Endothelial cell of umbilical vein (primary cell): ENCODE data around the gene JARID2. TPM values are rescaled to one million over a fixed set of nuclear protein-coding genes. Genes with fewer than 3 reads are reported as not detected.

Experiments used
- BruUV-seq: library from RNA; stranded (reverse); fragments of 400-500 nt; replicated peaks from 2 replicates; lab custom pipeline; 2021; lab: Mats Ljungman, UMichigan
- CTCF ChIA-PET: fragments of 300-600, 350-600 bp; sonication (Branson Sonifier 250); formaldehyde crosslinking; loops from one replicate; lab custom pipeline; 2021; ENCODE audit warnings: antibody characterized with exemption, inconsistent platforms; lab: Charles Lee
- POLR2A ChIA-PET: fragments of 300-600, 350-600 bp; sonication (Branson Sonifier 250); formaldehyde crosslinking; loops from one replicate; lab custom pipeline; 2021; ENCODE audit warnings: antibody characterized with exemption, inconsistent platforms; lab: Charles Lee
- DNase-seq: peaks from one replicate; pipeline ENCODE4 v3.0.0-alpha.2; 2011; ENCODE audit warnings: low read depth, low spot score
- FAIRE-seq: peaks from 2 replicates; lab custom pipeline; 2011; peaks lifted over from hg19 to GRCh38; lab: Jason Lieb, UNC
- H2AFZ ChIP-seq: 2 replicates; pipeline ENCODE4 v1.6.0; 2012; ENCODE audit warnings: low read depth, low read length, control low read depth, inconsistent platforms
- H3K27ac ChIP-seq: 2 replicates; pipeline ENCODE4 v1.5.1; 2011; ENCODE audit warnings: low read depth, mild to moderate bottlenecking, control low read depth, low read length, moderate library complexity; ENCODE audit not compliant: insufficient read depth
- H3K27me3 ChIP-seq, 2 experiments: 2 replicates each; pipeline versions ENCODE4 v1.6.0 to v1.6.1; 2011; ENCODE audit warnings: low read length in 2 of 2, mixed read lengths in 1 of 2; ENCODE audit not compliant: control insufficient read depth in 2 of 2, insufficient read depth in 2 of 2
- H3K36me3 ChIP-seq, 2 experiments: 2 replicates in 1 of 2; 3 replicates in 1 of 2; pipeline ENCODE4 v1.5.1; 2011; ENCODE audit warnings: low read length in 2 of 2, mild to moderate bottlenecking in 1 of 2, moderate library complexity in 1 of 2; ENCODE audit not compliant: control insufficient read depth in 2 of 2, insufficient read depth in 2 of 2; ENCODE audit errors: extremely low read depth in 1 of 2
- H3K4me1 ChIP-seq: 3 replicates; pipeline ENCODE4 v1.5.1; 2011; ENCODE audit warnings: mild to moderate bottlenecking, low read length; ENCODE audit not compliant: control insufficient read depth, insufficient read depth; ENCODE audit errors: extremely low read depth
- H3K4me2 ChIP-seq: 2 replicates; pipeline ENCODE4 v1.6.1; 2011; ENCODE audit warnings: low read length, control low read depth, mixed read lengths; ENCODE audit not compliant: insufficient read depth
- H3K4me3 ChIP-seq, 3 experiments: fragments of 200-600 bp in 1 of 3; sonication (generic), shearing (Covaris generic) in 1 of 3; replicated peaks in 1 of 3; 2 replicates each; pipeline ENCODE4 v1.5.1; 2011 to 2016; ENCODE audit warnings: control low read depth in 3 of 3, low read length in 3 of 3, mild to moderate bottlenecking in 2 of 3, inconsistent platforms in 1 of 3, low read depth in 1 of 3, moderate library complexity in 1 of 3; ENCODE audit not compliant: insufficient read depth in 1 of 3
- H3K79me2 ChIP-seq: 2 replicates; pipeline ENCODE4 v1.6.0; 2012; ENCODE audit warnings: low read length, inconsistent platforms; ENCODE audit not compliant: control insufficient read depth, insufficient read depth
- H3K9ac ChIP-seq: replicated peaks from 2 replicates; pipeline ENCODE3; 2011; ENCODE audit warnings: low read length, control low read depth; ENCODE audit not compliant: insufficient read depth; ENCODE audit errors: extremely low read depth
- H3K9me1 ChIP-seq: replicated peaks from 3 replicates; pipeline ENCODE4 v1.6.0; 2011; ENCODE audit warnings: mild to moderate bottlenecking, low read length; ENCODE audit not compliant: control insufficient read depth, insufficient read depth; ENCODE audit errors: extremely low read depth
- H3K9me3 ChIP-seq: replicated peaks from 2 replicates; pipeline ENCODE4 v1.5.1; 2012; ENCODE audit warnings: low read length, inconsistent platforms; ENCODE audit not compliant: control insufficient read depth, insufficient read depth
- H4K20me1 ChIP-seq: replicated peaks from 2 replicates; pipeline ENCODE3; 2011; ENCODE audit warnings: mild to moderate bottlenecking, low read length; ENCODE audit not compliant: control insufficient read depth, insufficient read depth; ENCODE audit errors: extremely low read depth
- CTCF ChIP-seq, 2 donors: IDR thresholded peaks; 1 replicate in 1 of 2; 2 replicates in 1 of 2; pipeline ENCODE4 v1.5.1; 2011; ENCODE audit warnings: low read length in 2 of 2, mild to moderate bottlenecking in 2 of 2, moderate library complexity in 2 of 2, control low read depth in 1 of 2, inconsistent platforms in 1 of 2, low read depth in 1 of 2; ENCODE audit not compliant: insufficient read depth in 1 of 2; ENCODE audit errors: extremely low read depth in 1 of 2
- EZH2 ChIP-seq: IDR thresholded peaks from 2 replicates; pipeline ENCODE4 v1.6.1; 2012; ENCODE audit warnings: borderline replicate concordance, low read depth, mild to moderate bottlenecking, moderate library complexity, low read length, inconsistent platforms; ENCODE audit not compliant: severe bottlenecking
- FOS ChIP-seq: IDR thresholded peaks from 2 replicates; pipeline ENCODE4 v1.6.1; 2011; ENCODE audit warnings: mild to moderate bottlenecking, low read length, moderate library complexity, borderline replicate concordance; ENCODE audit not compliant: insufficient read depth
- GATA2 ChIP-seq: IDR thresholded peaks from 2 replicates; pipeline ENCODE4 v1.7.0; 2011; ENCODE audit warnings: low read depth, mild to moderate bottlenecking, moderate library complexity, mixed read lengths, low read length; ENCODE audit not compliant: insufficient read length, insufficient read depth
- JUN ChIP-seq: IDR thresholded peaks from 2 replicates; pipeline ENCODE4 v1.6.1; 2011; ENCODE audit warnings: borderline replicate concordance, low read depth; ENCODE audit not compliant: insufficient read length, insufficient read depth
- MAX ChIP-seq: IDR thresholded peaks from 2 replicates; pipeline ENCODE4 v1.6.1; 2011; ENCODE audit not compliant: insufficient read depth, insufficient read length
- MYC ChIP-seq: IDR thresholded peaks from one replicate; pipeline ENCODE4 v1.6.1; 2011; ENCODE audit warnings: mild to moderate bottlenecking, low read depth, low read length
- POLR2A ChIP-seq: IDR thresholded peaks from 2 replicates; pipeline ENCODE4 v1.6.1; 2012; ENCODE audit warnings: low read depth, mild to moderate bottlenecking, control low read depth, low read length
- POLR2AphosphoS5 ChIP-seq: IDR thresholded peaks from 2 replicates; pipeline ENCODE4 v1.6.1; 2012; ENCODE audit warnings: low read depth, mild to moderate bottlenecking, control low read depth, low read length, moderate library complexity; ENCODE audit not compliant: insufficient read depth
- dilution Hi-C: fragments of 300-500 bp; cut with MboI; formaldehyde crosslinking; loops from one replicate; pipeline ENCODE4 v1.15.0; 2019; ENCODE audit warnings: low sequenced_read_pairs; ENCODE audit not compliant: extremely low pct_ligation_motif_present
- intact Hi-C: fragments of 100-400 bp; cut with micrococcal nuclease; formaldehyde crosslinking; loops from one replicate; pipeline ENCODE4 v1.10.0; 2022
- polyA plus RNA-seq, 4 experiments: library from polyadenylated mRNA; depleted of rRNA in 3 of 4; stranded (reverse) in 3 of 4; unstranded in 1 of 4; fragments of >200 nt; gene quantifications; 2 replicates each; pipeline versions ENCODE4 v1.2.1 to v1.2.3, GENCODE V29; 2011 to 2012; ENCODE audit warnings: missing spikeins in 1 of 4
- total RNA-seq: library from RNA; stranded (reverse); gene quantifications from 2 replicates; pipeline ENCODE4 v1.2.3, GENCODE V29; 2021

JARID2 gene
- total and polyA plus RNA-seq, 2 donors (not counting 3 experiments of a cell fraction or from before 2014, with no cell fraction given) = 2.9 to 10.6 TPM

DNA sequence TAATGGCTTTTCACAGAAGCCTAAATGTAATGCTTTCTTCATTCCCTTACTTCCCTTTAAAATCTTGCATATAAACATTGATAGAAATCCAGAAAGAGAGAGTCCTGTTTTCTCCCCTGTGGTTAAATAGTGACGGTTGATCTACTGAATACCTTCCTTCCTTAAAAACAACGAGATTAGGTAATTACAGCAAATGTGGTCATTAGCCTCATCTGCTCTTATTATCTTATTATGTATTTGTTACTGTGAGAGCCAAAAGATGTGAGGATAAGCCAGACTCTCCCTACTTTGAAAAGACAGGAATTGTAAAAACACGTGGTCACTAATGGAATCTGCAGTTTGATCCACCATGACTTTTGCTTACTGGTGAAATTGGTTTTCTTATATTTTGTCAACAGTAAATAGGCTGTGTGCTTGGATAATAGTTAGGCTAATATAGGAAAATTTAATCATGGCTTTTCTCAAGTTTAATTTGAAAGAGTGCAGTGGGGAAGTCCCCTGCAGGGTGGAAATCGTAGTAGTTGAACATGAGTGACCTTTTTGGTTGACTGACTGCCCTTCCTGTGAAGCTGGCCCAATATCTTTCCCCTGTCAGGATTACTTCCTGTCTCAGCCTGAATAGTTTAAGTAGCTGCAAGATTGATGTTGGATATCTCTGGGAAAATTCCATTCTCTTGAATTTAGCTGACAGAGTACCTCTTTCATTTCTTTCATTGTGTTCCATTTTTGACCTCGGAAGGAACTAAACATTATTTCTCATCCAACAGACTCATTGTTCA is 62.8 kb downstream of the JARID2 start:
- intact Hi-C loops = loop anchor here (2.0 kb wide), 2 partner anchors 24 to 64 kb away; no protein-coding TSS in a partner anchor
- peak overlapping the region in 1 of 3 experiments; percentile 21 for H3K4me3 ChIP-seq
- FAIRE-seq (peak; percentile 93), DNase-seq (peak; percentile 64)
- H3K4me1 ChIP-seq = peaks cover 38% of the 10 kb centered on the region
- no peaks in the 10 kb centered on the region for H3K36me3 ChIP-seq
- ChIA-PET CTCF (no interaction called here), POLR2A (no interaction called here)
- no peaks in the 10 kb centered on the region for H4K20me1 ChIP-seq
- no peak overlapping the region for H2AFZ ChIP-seq
- H3K27ac ChIP-seq = peak overlapping the region; percentile 11
- peaks cover 11% of the 10 kb centered on the region for H3K79me2 ChIP-seq
- H3K9me1 ChIP-seq = no peaks in the 10 kb centered on the region
- TF ChIP-seq POLR2AphosphoS5 = peak; percentile 42
- TF ChIP-seq GATA2 = peak; percentile 56
- TF ChIP-seq MAX = no peak
- H3K4me2 ChIP-seq = peak overlapping the region; percentile 83
- no peaks in the 10 kb centered on the region for H3K9me3 ChIP-seq
- no TSS peak for BruUV-seq
- H3K27me3 ChIP-seq = no peaks in the 10 kb centered on the region
- no peak overlapping the region for H3K9ac ChIP-seq
- dilution Hi-C loops = no loop called here

GRCh38 chr6:15309611-15310283 is 63.9 kb downstream of the JARID2 start:
- Histone ChIP-seq H3K4me1 (peaks cover 38% of the 10 kb centered on the region), H2AFZ (no peak overlapping the region), H3K27me3 (no peaks in the 10 kb centered on the region), H4K20me1 (no peaks in the 10 kb centered on the region), H3K27ac (no peak overlapping the region), H3K4me2 (no peak overlapping the region), H3K36me3 (no peaks in the 10 kb centered on the region), H3K4me3 (no peak overlapping the region), H3K9me3 (no peaks in the 10 kb centered on the region), H3K9ac (no peak overlapping the region), H3K79me2 (peaks cover 13% of the 10 kb centered on the region), H3K9me1 (no peaks in the 10 kb centered on the region)
- FAIRE-seq (no peak), DNase-seq (no peak)
- ChIA-PET POLR2A (no interaction called here), CTCF (no interaction called here)
- intact Hi-C loops = loop anchor here (2.0 kb wide), 2 partner anchors 25 to 65 kb away; no protein-coding TSS in a partner anchor
- dilution Hi-C loops = no loop called here
- BruUV-seq = no TSS peak
- TF ChIP-seq MAX (no peak), POLR2AphosphoS5 (no peak), POLR2A (no peak), GATA2 (no peak), EZH2 (no peak), CTCF (IDR thresholded peaks at IDR 0.05; ENCODE audit: extremely low read depth in 1 of 2, insufficient read depth in 1 of 2, low read depth in 1 of 2, low read length in 2 of 2) (no peak), FOS (no peak), MYC (no peak), JUN (no peak)
